Measurements from ENCODE around the gene PRKN. TPM values are rescaled to one million over a fixed set of nuclear protein-coding genes. Genes with fewer than 3 reads are reported as not detected.

The PRKN gene
- total and polyA plus RNA-seq, 9 of the 15 experiments (the other 6 are each of a cell fraction or from before 2014, with no cell fraction given): 0.03 to 0.96 (median 0.15) TPM; not detected in 2

DNA sequence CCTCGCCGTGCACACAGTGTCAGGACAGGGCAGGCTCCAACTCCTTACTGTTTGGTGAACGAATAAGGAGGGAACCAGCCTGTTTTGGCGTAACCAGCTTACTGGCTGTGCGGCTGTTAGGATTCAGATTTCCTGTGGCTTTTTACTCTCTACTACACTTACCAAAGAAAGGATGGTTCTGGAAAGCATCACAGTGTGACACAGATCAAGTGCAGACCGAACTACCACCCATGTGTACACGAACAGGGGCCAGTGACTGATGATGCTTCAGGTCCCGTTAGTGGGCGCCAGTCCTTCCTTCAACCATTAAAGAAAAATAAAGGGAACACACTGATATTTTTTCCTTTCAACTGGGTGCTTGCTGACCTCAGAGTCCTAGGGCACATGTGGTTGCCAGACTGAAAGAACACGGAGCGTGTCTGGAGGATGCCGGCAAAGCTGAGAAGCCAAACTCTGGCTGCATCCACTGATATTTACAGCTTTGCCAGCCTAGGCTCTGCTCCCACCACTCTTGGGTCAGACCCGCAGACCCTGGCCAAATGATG, 1101.4 kb downstream of the PRKN start:
- 0% methylated on average over 12 of the region's 13 CpGs for WGBS (ENCODE audit: insufficient coverage, low coverage, missing lambda C conversion rate)
- H4K20me1 ChIP-seq (replicated peaks; ENCODE audit: control insufficient read depth, insufficient read depth, low read length): no peaks in the 10 kb centered on the region
- FAIRE-seq: no peak

More for the DNA sequence above, 1101.4 kb downstream of the PRKN start:
- no peak overlapping the region for H3K27ac ChIP-seq (ENCODE audit: extremely low read depth, low read depth, low read length)
- no peaks in the 10 kb centered on the region for H3K9me1 ChIP-seq (ENCODE audit: control insufficient read depth, insufficient read depth, low read length)
- no peak overlapping the region for H3K4me2 ChIP-seq (ENCODE audit: insufficient read depth, low read length)
- no peak overlapping the region for H2AFZ ChIP-seq (ENCODE audit: low read depth, low read length)
- H3K9me3 ChIP-seq (replicated peaks; ENCODE audit: control insufficient read depth, insufficient read depth, low read depth, low read length): no peaks in the 10 kb centered on the region
- H3K4me1 ChIP-seq (replicated peaks in 1 of 2; ENCODE audit: control insufficient read depth in 2 of 2, insufficient read depth in 2 of 2, low read length in 2 of 2): no peaks in the 10 kb centered on the region
- no peak overlapping the region for H3K4me3 ChIP-seq
- BruUV-seq (replicated peaks): no TSS peak
- no peaks in the 10 kb centered on the region for H3K27me3 ChIP-seq (ENCODE audit: control insufficient read depth in 2 of 2, insufficient read depth in 2 of 2, low read length in 2 of 2)
- no peaks in the 10 kb centered on the region for H3K79me2 ChIP-seq (ENCODE audit: control insufficient read depth, insufficient read depth, low read length)
- in situ Hi-C loops (cut with MboI): no loop called here
- H3K36me3 ChIP-seq (ENCODE audit: control insufficient read depth, insufficient read depth, low read length): no peaks in the 10 kb centered on the region
- H3K9ac ChIP-seq (ENCODE audit: insufficient read depth in 1 of 2, low read depth in 2 of 2, low read length in 2 of 2): no peak overlapping the region
- no peak for DNase-seq (ENCODE audit: extremely low read depth in 1 of 4, low spot score in 3 of 4)
- CTCF ChIA-PET (ENCODE audit: low intra/inter-chr PET ratio): no interaction called here
- no peak for ATAC-seq
- intact Hi-C loops (cut with micrococcal nuclease): no loop called here
- TF ChIP-seq ZNF644 (tag; IDR thresholded peaks at IDR 0.05; ENCODE audit: low read depth) (no peak), ZC3H11A (IDR thresholded peaks at IDR 0.05; ENCODE audit: low read depth, low read length) (no peak), LEF1 (IDR thresholded peaks at IDR 0.05) (no peak), ZNF589 (CRISPR knock-in tag; IDR thresholded peaks at IDR 0.05; ENCODE audit: low read depth) (no peak), LARP7 (IDR thresholded peaks at IDR 0.05) (no peak), CC2D1A (IDR thresholded peaks at IDR 0.05) (no peak), RBM34 (IDR thresholded peaks at IDR 0.05; ENCODE audit: borderline replicate concordance, insufficient read depth, low read length) (no peak)
- TF ChIP-seq, protein P1, sequence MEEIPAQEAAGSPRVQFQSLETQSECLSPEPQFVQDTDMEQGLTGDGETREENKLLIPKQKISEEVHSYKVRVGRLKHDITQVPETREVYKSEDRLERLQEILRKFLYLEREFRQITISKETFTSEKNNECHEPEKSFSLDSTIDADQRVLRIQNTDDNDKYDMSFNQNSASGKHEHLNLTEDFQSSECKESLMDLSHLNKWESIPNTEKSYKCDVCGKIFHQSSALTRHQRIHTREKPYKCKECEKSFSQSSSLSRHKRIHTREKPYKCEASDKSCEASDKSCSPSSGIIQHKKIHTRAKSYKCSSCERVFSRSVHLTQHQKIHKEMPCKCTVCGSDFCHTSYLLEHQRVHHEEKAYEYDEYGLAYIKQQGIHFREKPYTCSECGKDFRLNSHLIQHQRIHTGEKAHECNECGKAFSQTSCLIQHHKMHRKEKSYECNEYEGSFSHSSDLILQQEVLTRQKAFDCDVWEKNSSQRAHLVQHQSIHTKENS (CRISPR knock-in tag; IDR thresholded peaks at IDR 0.05): no peak
- TF ChIP-seq, protein P2, sequence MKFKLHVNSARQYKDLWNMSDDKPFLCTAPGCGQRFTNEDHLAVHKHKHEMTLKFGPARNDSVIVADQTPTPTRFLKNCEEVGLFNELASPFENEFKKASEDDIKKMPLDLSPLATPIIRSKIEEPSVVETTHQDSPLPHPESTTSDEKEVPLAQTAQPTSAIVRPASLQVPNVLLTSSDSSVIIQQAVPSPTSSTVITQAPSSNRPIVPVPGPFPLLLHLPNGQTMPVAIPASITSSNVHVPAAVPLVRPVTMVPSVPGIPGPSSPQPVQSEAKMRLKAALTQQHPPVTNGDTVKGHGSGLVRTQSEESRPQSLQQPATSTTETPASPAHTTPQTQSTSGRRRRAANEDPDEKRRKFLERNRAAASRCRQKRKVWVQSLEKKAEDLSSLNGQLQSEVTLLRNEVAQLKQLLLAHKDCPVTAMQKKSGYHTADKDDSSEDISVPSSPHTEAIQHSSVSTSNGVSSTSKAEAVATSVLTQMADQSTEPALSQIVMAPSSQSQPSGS (CRISPR knock-in tag; IDR thresholded peaks at IDR 0.05): no peak
- TF ChIP-seq, protein P3, sequence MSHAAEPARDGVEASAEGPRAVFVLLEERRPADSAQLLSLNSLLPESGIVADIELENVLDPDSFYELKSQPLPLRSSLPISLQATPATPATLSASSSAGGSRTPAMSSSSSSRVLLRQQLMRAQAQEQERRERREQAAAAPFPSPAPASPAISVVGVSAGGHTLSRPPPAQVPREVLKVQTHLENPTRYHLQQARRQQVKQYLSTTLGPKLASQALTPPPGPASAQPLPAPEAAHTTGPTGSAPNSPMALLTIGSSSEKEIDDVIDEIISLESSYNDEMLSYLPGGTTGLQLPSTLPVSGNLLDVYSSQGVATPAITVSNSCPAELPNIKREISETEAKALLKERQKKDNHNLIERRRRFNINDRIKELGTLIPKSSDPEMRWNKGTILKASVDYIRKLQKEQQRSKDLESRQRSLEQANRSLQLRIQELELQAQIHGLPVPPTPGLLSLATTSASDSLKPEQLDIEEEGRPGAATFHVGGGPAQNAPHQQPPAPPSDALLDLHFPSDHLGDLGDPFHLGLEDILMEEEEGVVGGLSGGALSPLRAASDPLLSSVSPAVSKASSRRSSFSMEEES (CRISPR knock-in tag; IDR thresholded peaks at IDR 0.05): no peak
- POLR2A ChIA-PET: no interaction called here
